ENCODE measurements around the gene UBE2L6. TPM values are rescaled to one million over a fixed set of nuclear protein-coding genes. Genes with fewer than 3 reads are reported as not detected.
A peak's percentile ranks its signal among the peaks of the same experiment; 100 is the strongest.

Gene UBE2L6
- total RNA-seq, 1 experiment from 2014 or later: 38.8 TPM

- TF ChIP-seq SOX15 (CRISPR knock-in tag; IDR thresholded peaks at IDR 0.05) (no peak), FOXK1 (CRISPR knock-in tag; IDR thresholded peaks at IDR 0.05) (no peak)
- TF ChIP-seq, protein P1, sequence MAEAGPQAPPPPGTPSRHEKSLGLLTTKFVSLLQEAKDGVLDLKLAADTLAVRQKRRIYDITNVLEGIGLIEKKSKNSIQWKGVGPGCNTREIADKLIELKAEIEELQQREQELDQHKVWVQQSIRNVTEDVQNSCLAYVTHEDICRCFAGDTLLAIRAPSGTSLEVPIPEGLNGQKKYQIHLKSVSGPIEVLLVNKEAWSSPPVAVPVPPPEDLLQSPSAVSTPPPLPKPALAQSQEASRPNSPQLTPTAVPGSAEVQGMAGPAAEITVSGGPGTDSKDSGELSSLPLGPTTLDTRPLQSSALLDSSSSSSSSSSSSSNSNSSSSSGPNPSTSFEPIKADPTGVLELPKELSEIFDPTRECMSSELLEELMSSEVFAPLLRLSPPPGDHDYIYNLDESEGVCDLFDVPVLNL (CRISPR knock-in tag; IDR thresholded peaks at IDR 0.05; ENCODE audit: borderline replicate concordance, low read depth): no peak
Measured at GRCh38 chr11:57555393-57555792, 12.1 kb downstream of the UBE2L6 start (continued).

- Mint-ChIP-seq H3K4me3 (no peak overlapping the region), H3K27ac (peak overlapping the region; percentile 26; the same call in 1 of the 2 replicates), H3K27me3 (ENCODE audit: low read depth) (no peaks in the 10 kb centered on the region), H3K4me1 (peaks cover 9% of the 10 kb centered on the region), H3K9me3 (no peaks in the 10 kb centered on the region), H3K36me3 (peaks cover 29% of the 10 kb centered on the region)
- DNase-seq (ENCODE audit: low spot score): no peak
- TF ChIP-seq ZNF281 (CRISPR knock-in tag; IDR thresholded peaks at IDR 0.05) (no peak), GABPB1 (CRISPR knock-in tag; IDR thresholded peaks at IDR 0.05) (peak; percentile 86)
- ATAC-seq: no peak
- CTCF ChIA-PET: interaction anchor here (1.0 kb wide), 1 partner anchor 96 kb away, joined by 4 read pairs; no protein-coding TSS in a partner anchor
- POLR2A ChIA-PET: no interaction called here
Measured at GRCh38 chr11:57552479-57552878, 15.0 kb downstream of the UBE2L6 start.

DNA sequence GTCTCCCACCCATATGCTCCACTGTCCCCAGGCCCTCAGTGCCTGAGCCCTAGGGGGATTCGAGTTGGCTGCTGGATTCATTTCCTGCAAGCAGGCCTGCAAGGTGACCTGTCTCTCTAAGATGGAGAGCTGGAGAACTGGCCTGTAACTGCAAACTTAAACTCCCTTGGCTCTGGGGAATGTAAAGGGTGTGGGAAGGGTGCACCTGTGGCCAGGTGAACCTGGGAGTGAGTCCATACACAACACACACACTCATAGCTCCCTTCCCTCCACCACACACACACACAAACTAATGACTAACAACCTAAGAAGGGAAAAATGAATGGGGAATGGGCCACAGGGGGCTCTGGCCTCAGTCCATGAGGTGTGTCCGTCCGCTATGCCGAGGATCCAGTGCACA is 15.5 kb downstream of the UBE2L6 start:
- Mint-ChIP-seq H3K27ac (peak overlapping the region; percentile 26; the same call in 1 of the 2 replicates), H3K36me3 (peaks cover 26% of the 10 kb centered on the region), H3K27me3 (ENCODE audit: low read depth) (no peaks in the 10 kb centered on the region), H3K4me3 (no peak overlapping the region), H3K4me1 (peaks cover 9% of the 10 kb centered on the region), H3K9me3 (no peaks in the 10 kb centered on the region)
- ATAC-seq (no peak), DNase-seq (ENCODE audit: low spot score) (no peak)
- TF ChIP-seq ETV6 (CRISPR knock-in tag; IDR thresholded peaks at IDR 0.05) (no peak), GABPB1 (CRISPR knock-in tag; IDR thresholded peaks at IDR 0.05) (no peak), NFE2L1 (CRISPR knock-in tag; IDR thresholded peaks at IDR 0.05) (no peak), MLX (CRISPR knock-in tag; IDR thresholded peaks at IDR 0.05) (no peak), ZNF512 (CRISPR knock-in tag; IDR thresholded peaks at IDR 0.05; ENCODE audit: borderline replicate concordance) (no peak), PRDM15 (CRISPR knock-in tag; IDR thresholded peaks at IDR 0.05) (no peak), ESRRA (CRISPR knock-in tag; IDR thresholded peaks at IDR 0.05; ENCODE audit: borderline replicate concordance) (no peak)
- ChIA-PET POLR2A (no interaction called here), CTCF (interaction anchor here (1.0 kb wide), 1 partner anchor 95 kb away, joined by 4 read pairs; no protein-coding TSS in a partner anchor)
